Kidney epithelial cell (primary cell): ENCODE measurements around the gene RARRES2. TPM values are rescaled to one million over a fixed set of nuclear protein-coding genes. Genes with fewer than 3 reads are reported as not detected.

Experiments used
- DNase-seq: peaks from one replicate; pipeline ENCODE4 v3.0.0-alpha.2; 2010; ENCODE audit warnings: low read depth
- H3K27me3 ChIP-seq: 2 replicates; pipeline ENCODE4 v1.6.0; 2011; ENCODE audit warnings: low read length; ENCODE audit not compliant: control insufficient read depth, insufficient read depth
- H3K36me3 ChIP-seq: 2 replicates; pipeline ENCODE4 v1.5.1; 2011; ENCODE audit warnings: low read length; ENCODE audit not compliant: control insufficient read depth, insufficient read depth
- H3K4me3 ChIP-seq: 2 replicates; pipeline ENCODE4 v1.5.1; 2011; ENCODE audit warnings: low read depth, mild to moderate bottlenecking, control low read depth, low read length
- total RNA-seq: library from RNA; depleted of rRNA; stranded (reverse); fragments of >200 nt; gene quantifications from 2 replicates; pipeline ENCODE4 v1.2.3, GENCODE V29; 2015
- TF ChIP-seq, protein P1 (sequence below): IDR thresholded peaks from 2 replicates; pipeline ENCODE4 v1.5.1; 2011; ENCODE audit warnings: mild to moderate bottlenecking, moderate library complexity, low read length, control low read depth, inconsistent platforms; ENCODE audit not compliant: insufficient read depth, poor library complexity, severe bottlenecking

Gene RARRES2
- total RNA-seq, 1 donor from 2014 or later = 0.38 TPM

DNA sequence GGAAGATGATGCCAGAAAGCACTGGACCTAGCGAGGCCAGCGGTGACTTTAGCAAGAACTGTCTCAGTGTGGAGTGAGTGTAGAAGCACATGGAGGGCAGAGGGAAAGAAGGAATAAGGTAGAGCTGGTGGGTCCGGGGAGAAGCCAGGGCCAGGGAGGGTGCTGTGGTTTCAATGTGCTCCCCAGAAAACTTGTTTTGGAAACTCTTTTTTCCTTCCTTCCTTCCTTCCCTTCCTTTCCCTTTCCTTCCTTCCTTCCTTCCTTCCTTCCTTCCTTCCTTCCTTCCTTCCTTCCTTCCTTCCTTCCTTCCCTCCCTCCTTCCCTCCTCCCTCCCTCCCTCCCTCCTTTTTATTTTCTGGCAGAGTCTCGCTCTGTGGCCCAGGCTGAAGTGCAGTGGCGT is 5.5 kb upstream of the RARRES2 start:
- Histone ChIP-seq H3K27me3 (peaks cover 8% of the 10 kb centered on the region), H3K4me3 (no peak overlapping the region), H3K36me3 (no peaks in the 10 kb centered on the region)
- no peak for DNase-seq
- TF ChIP-seq, protein P1, sequence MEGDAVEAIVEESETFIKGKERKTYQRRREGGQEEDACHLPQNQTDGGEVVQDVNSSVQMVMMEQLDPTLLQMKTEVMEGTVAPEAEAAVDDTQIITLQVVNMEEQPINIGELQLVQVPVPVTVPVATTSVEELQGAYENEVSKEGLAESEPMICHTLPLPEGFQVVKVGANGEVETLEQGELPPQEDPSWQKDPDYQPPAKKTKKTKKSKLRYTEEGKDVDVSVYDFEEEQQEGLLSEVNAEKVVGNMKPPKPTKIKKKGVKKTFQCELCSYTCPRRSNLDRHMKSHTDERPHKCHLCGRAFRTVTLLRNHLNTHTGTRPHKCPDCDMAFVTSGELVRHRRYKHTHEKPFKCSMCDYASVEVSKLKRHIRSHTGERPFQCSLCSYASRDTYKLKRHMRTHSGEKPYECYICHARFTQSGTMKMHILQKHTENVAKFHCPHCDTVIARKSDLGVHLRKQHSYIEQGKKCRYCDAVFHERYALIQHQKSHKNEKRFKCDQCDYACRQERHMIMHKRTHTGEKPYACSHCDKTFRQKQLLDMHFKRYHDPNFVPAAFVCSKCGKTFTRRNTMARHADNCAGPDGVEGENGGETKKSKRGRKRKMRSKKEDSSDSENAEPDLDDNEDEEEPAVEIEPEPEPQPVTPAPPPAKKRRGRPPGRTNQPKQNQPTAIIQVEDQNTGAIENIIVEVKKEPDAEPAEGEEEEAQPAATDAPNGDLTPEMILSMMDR = no peak

DNA sequence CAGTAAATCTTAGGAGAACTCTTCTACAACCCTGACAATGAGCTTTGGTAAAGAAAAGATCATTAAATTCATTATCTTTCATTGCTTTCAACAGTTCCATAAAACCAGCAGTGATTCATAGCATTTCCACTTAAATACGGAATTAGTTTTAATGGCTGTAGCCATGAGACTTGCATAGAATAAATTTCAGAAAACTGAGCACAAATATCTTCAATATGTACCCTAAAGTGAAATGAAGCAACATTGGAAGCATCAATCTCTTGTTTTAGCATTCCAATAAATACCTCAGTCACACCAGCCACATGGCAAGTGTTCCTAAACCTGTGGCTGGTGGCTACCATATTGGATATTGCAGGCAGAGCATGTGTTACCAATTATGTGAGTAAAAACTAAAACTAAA is 3.6 kb upstream of the RARRES2 start:
- H3K27me3 ChIP-seq = peaks cover 16% of the 10 kb centered on the region
- TF ChIP-seq, protein P1 = no peak
- DNase-seq = no peak
- no peaks in the 10 kb centered on the region for H3K36me3 ChIP-seq
- no peak overlapping the region for H3K4me3 ChIP-seq

DNA sequence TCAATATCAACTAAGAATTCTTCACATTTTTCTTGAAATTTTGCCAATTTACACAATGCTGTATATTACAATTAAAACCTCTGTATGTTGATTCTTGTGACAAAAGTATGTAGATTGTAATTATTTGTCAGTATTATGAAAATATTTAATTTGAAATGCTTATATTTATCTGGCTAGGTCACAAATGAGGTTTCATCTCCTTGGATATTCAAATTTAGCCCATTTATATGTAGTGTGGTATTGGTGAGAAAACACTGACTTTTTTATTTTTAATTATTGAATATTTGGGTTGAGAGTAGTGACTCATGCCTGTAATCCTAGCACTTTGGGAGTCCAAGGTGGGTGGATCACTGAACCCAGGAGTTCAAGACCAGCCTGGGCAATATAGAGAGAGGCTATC is 2.9 kb upstream of the RARRES2 start:
- H3K4me3 ChIP-seq = no peak overlapping the region
- peaks cover 16% of the 10 kb centered on the region for H3K27me3 ChIP-seq
- no peak for DNase-seq
- TF ChIP-seq, protein P1 = no peak
- H3K36me3 ChIP-seq = no peaks in the 10 kb centered on the region

DNA sequence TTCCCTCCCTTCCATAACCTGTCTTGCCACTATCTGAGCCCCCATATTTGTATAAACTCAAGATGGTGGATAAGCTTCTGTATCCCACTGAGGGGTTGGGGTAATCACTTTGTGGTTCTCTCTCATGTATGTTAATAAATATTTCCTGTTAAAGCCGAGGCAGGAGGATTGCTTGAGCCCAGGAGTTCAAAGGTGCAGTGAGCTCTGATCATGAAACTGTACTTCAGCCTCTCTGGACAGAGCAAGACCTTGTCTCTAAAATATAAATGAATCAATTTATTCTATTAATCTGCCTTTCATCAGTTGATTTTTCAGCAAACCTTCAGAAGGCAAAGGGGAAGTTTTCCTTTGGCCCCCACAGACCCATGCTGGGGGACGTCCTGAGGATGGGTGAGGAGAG is 1.8 kb upstream of the RARRES2 start:
- no peak for DNase-seq
- H3K27me3 ChIP-seq = peaks cover 16% of the 10 kb centered on the region
- H3K36me3 ChIP-seq = no peaks in the 10 kb centered on the region
- no peak overlapping the region for H3K4me3 ChIP-seq
- TF ChIP-seq, protein P1 = no peak

DNA sequence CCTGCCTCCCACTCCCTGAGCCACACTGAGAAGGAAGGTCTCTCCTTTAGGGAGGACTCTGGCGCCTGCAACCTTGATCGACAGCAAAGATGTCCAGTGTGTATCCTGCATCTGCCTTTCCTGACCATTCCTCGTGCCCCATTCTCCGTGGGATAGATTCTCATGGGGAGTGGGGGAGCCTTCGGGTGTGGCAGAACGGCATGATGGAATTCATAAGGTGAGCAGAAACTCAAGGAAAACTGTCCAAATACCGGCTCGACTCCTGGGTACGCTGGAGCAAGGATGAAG is 636 bp upstream of the RARRES2 start:
- no peak overlapping the region for H3K4me3 ChIP-seq
- no peaks in the 10 kb centered on the region for H3K36me3 ChIP-seq
- no peak for DNase-seq
- TF ChIP-seq, protein P1 = no peak
- peaks cover 16% of the 10 kb centered on the region for H3K27me3 ChIP-seq

DNA sequence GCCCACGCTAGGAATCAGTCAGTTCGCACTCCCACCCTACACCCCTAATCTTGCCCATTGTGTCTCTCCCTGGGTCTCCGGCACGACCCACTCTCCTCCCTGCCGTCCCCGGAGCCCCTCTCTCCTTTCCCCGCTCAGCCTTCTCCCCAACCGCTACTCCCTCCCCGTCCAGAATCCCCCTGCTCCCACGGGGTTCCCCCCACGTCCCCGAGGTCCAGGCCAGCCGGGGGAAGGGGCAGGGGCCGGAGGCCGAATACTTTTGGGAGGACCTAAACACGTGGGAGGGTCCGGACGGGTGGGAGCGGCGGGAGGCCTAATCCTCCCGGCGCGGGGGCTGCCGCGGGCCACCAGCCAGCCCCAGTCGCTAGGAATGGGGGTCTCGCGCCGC is 560 bp downstream of the RARRES2 start:
- TF ChIP-seq, protein P1 = no peak
- DNase-seq = no peak
- Histone ChIP-seq H3K36me3 (no peaks in the 10 kb centered on the region), H3K4me3 (peak overlapping the region; percentile 40), H3K27me3 (peaks cover 12% of the 10 kb centered on the region)
